ENCODE measurements around the gene CDC14A.
"Not testable (repeated sequence)": the region's sequence is repeated elsewhere in the genome, so short reads cannot be mapped to it uniquely, and the experiment has no call there.

The CDC14A gene

GRCh38 chr1:100404821-100405220 is 52.5 kb downstream of the CDC14A start:
- no peak for DNase-seq (ENCODE audit: low spot score)

- DNase-seq (ENCODE audit: low spot score): not testable (repeated sequence)
Observed at GRCh38 chr1:100405902-100406301, 53.6 kb downstream of the CDC14A start.

- DNase-seq (ENCODE audit: low spot score): not testable (repeated sequence)
Observed at GRCh38 chr1:100407390-100407789, 55.1 kb downstream of the CDC14A start.

GRCh38 chr1:100411019-100411418 is 58.7 kb downstream of the CDC14A start:
- DNase-seq (ENCODE audit: low spot score): no peak

GRCh38 chr1:100411574-100411973 is 59.3 kb downstream of the CDC14A start:
- DNase-seq (ENCODE audit: low spot score): no peak

- no peak for DNase-seq (ENCODE audit: low spot score)
Observed at GRCh38 chr1:100413035-100413434, 60.7 kb downstream of the CDC14A start.

GRCh38 chr1:100414693-100415497 is 62.6 kb downstream of the CDC14A start:
- no peak for DNase-seq (ENCODE audit: low spot score)

GRCh38 chr1:100415498-100415778 is 63.1 kb downstream of the CDC14A start:
- no peak for DNase-seq (ENCODE audit: low spot score)

- no peak for DNase-seq (ENCODE audit: low spot score)
Observed at GRCh38 chr1:100419072-100419471, 66.8 kb downstream of the CDC14A start.

GRCh38 chr1:100422065-100422464 is 69.8 kb downstream of the CDC14A start:
- DNase-seq (ENCODE audit: low spot score): no peak

- no peak for DNase-seq (ENCODE audit: low spot score)
Observed at GRCh38 chr1:100423832-100424337, 71.6 kb downstream of the CDC14A start.

- DNase-seq (ENCODE audit: low spot score): no peak
Observed at GRCh38 chr1:100428160-100428559, 75.9 kb downstream of the CDC14A start.

- DNase-seq (ENCODE audit: low spot score): no peak
Observed at GRCh38 chr1:100430325-100430756, 78.0 kb downstream of the CDC14A start.

GRCh38 chr1:100431954-100432353 is 79.6 kb downstream of the CDC14A start:
- DNase-seq (ENCODE audit: low spot score): no peak

- no peak for DNase-seq (ENCODE audit: low spot score)
Observed at GRCh38 chr1:100433563-100433962, 81.3 kb downstream of the CDC14A start.

- DNase-seq (ENCODE audit: low spot score): no peak
Observed at GRCh38 chr1:100434831-100435230, 82.5 kb downstream of the CDC14A start.

GRCh38 chr1:100438375-100438774 is 86.1 kb downstream of the CDC14A start:
- no peak for DNase-seq (ENCODE audit: low spot score)

- DNase-seq (ENCODE audit: low spot score): no peak
Observed at GRCh38 chr1:100438789-100439188, 86.5 kb downstream of the CDC14A start.

GRCh38 chr1:100440075-100440809 is 87.9 kb downstream of the CDC14A start:
- DNase-seq (ENCODE audit: low spot score): no peak

GRCh38 chr1:100441146-100441545 is 88.8 kb downstream of the CDC14A start:
- DNase-seq (ENCODE audit: low spot score): no peak

GRCh38 chr1:100441651-100442050 is 89.3 kb downstream of the CDC14A start:
- DNase-seq (ENCODE audit: low spot score): no peak

GRCh38 chr1:100443811-100444571 is 91.7 kb downstream of the CDC14A start:
- no peak for DNase-seq (ENCODE audit: low spot score)

GRCh38 chr1:100445565-100445964 is 93.3 kb downstream of the CDC14A start:
- DNase-seq (ENCODE audit: low spot score): no peak

Data from iPS-NIHi11 (cell line).